Stimulated activated naive B cell treated with anti-CD40 and anti-IgM and Interleukin-4, amounts not matched to agents 10 μg/mL and 1 μg/mL and 100 μg/mL, for 72 hours (primary cell): ENCODE results near the gene CTIF.

ENCODE experiments used
- ATAC-seq, 2 donors: fragments of 150-1000 bp; cut with Tn5 transposase; replicated peaks; 2 replicates each; pipeline ENCODE4 v1.10.0; 2021; ENCODE audit warnings: moderate library complexity in 1 of 2
- DNase-seq: peaks from one replicate; pipeline ENCODE4 v3.0.0; 2021
- H3K27ac Mint-ChIP-seq: one replicate; pipeline ENCODE4 v1.8.0; 2022; ENCODE audit warnings: mild to moderate bottlenecking, mixed read lengths
- H3K27me3 Mint-ChIP-seq, 2 donors: one replicate each; pipeline ENCODE4 v1.8.0; 2022; ENCODE audit warnings: mixed read lengths in 2 of 2
- H3K36me3 Mint-ChIP-seq, 2 donors: one replicate each; pipeline ENCODE4 v1.8.0; 2022; ENCODE audit warnings: mixed read lengths in 2 of 2, mild to moderate bottlenecking in 1 of 2
- H3K4me1 Mint-ChIP-seq, 2 donors: one replicate each; pipeline ENCODE4 v1.8.0; 2022; ENCODE audit warnings: mixed read lengths in 2 of 2, mild to moderate bottlenecking in 1 of 2
- H3K4me3 Mint-ChIP-seq, 2 donors: one replicate each; pipeline ENCODE4 v1.8.0; 2022; ENCODE audit warnings: mild to moderate bottlenecking in 2 of 2, mixed read lengths in 2 of 2, moderate library complexity in 1 of 2
- H3K9me3 Mint-ChIP-seq, 2 donors: one replicate each; pipeline ENCODE4 v1.8.0; 2022; ENCODE audit warnings: mixed read lengths in 2 of 2, mild to moderate bottlenecking in 1 of 2

The CTIF gene

DNA sequence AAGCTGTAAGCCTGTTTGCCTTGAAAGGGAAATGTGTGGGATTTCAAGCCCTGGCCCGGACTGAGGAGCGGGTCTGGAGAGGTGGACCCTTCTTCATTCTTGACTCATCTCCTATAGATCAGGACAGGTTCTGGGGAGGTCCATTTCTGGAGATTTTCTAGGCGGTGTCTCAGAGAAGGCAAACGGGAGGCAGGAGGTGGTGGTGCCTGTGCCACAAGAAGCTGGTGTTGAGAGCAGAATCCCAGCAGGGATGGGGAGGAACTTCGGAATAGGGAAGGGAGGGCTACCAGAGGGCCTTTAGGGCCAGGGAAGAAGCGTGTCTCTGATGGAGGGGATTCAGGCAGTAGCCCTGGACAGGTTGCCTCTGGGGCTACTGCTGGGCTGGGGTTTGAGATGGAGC, 93.0 kb downstream of the CTIF start:
- no peak overlapping the region for H3K27ac Mint-ChIP-seq
- no peaks in the 10 kb centered on the region for H3K4me1 Mint-ChIP-seq
- ATAC-seq (no peak), DNase-seq (no peak)
- peaks cover 6% of the 10 kb centered on the region in 2 donors for H3K36me3 Mint-ChIP-seq
- no peaks in the 10 kb centered on the region for H3K9me3 Mint-ChIP-seq
- H3K4me3 Mint-ChIP-seq, result no peak overlapping the region
- no peaks in the 10 kb centered on the region for H3K27me3 Mint-ChIP-seq

DNA sequence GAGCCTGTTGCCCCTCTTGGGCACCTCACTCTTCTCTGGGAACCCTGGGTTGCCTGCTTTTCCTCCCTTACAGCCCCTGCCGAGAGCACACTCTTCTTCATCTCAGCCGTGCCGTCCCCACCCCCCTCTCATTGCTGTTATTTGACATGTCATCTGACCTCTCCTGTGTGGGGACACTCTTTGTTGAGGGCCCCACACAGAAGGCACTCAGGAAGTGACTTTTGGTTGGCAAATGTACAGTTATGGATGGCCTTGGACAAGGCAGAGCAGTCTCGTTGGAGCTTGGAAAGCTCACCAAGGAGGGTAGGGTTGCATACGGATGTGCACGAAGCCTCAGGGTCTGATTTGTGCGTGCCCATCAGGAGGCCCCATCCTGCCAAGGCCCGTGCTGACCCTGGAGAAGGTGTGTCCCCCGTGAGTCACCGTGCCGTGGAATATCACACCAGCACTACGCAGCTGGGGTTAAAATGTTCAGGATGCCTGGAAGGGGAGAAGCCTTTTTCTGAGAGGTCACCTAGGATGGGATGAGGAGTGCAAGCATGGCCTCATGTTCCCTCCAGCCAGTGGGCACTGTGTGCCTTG, 93.9 kb downstream of the CTIF start:
- Mint-ChIP-seq H3K4me3 (no peak overlapping the region), H3K4me1 (no peaks in the 10 kb centered on the region), H3K27me3 (no peaks in the 10 kb centered on the region), H3K27ac (no peak overlapping the region), H3K9me3 (no peaks in the 10 kb centered on the region), H3K36me3 (peaks cover 3 to 11% of the 10 kb centered on the region in 2 donors)
- ATAC-seq (no peak), DNase-seq (no peak)

DNA sequence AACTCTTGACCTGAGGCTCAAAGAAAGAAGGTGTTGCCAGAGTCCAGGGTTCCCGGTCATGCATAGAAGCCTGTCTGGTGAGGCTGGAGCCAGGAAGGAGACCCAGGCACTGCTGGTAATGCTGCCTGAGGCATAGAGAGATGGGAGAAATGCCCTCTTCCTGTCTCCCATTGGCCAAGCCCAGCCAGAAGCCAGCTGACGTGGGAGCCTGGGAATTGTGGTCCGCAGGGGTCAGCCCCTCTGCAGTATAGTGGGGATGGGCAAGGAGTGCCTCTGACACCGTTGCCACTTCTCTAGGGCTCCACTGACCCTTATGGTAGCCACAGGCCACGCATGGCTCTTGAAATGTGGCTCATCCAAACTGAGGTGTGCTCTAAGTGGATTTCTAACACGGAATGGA, 95.7 kb downstream of the CTIF start:
- Mint-ChIP-seq H3K4me3 (no peak overlapping the region), H3K27ac (no peak overlapping the region), H3K27me3 (no peaks in the 10 kb centered on the region), H3K4me1 (no peaks in the 10 kb centered on the region), H3K9me3 (no peaks in the 10 kb centered on the region), H3K36me3 (peaks cover 8 to 25% of the 10 kb centered on the region in 2 donors)
- ATAC-seq, result no peak
- no peak for DNase-seq

DNA sequence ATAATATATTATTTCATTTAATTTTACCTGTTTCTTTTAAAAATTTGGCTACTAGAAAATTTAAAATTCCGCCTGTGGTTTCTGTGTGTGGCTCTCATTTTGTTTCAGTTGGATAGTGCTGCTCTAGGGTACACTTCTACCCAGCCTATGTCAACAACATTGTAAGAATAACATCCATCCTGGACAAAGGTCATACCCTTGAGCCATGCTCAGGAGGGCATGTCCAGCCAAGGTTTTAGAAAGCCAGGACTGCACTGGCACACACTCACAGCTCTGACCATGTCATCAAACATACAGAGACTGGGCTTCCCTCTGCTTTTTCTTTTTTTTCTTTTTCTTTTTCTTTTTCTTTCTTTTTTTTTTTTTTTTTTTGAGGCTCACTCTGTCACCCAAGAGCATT, 96.1 kb downstream of the CTIF start:
- H3K4me1 Mint-ChIP-seq, result no peaks in the 10 kb centered on the region
- no peak overlapping the region for H3K27ac Mint-ChIP-seq
- no peak overlapping the region for H3K4me3 Mint-ChIP-seq
- ATAC-seq (no peak), DNase-seq (no peak)
- no peaks in the 10 kb centered on the region for H3K27me3 Mint-ChIP-seq
- H3K36me3 Mint-ChIP-seq, result peaks cover 8 to 25% of the 10 kb centered on the region in 2 donors
- no peaks in the 10 kb centered on the region for H3K9me3 Mint-ChIP-seq

DNA sequence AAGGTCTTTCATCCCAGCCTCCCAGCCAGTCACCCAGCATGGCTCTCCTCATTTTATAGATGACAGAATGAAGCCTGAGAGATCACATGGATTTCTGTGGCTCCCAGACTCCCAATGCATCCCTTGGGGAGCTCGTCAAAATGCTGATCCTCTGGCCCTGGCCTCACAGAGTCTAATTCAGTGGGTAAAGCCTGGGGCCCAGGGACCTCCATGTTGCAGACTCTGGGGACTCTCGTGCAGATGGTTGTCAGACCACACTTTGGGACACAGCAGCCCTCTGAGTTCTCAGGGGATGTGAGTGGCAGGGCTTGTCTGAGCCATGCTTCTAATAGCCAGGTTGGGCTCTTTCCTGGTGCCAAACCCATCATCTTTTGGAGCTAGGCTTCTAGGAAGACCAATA, 97.0 kb downstream of the CTIF start:
- no peak for DNase-seq
- Mint-ChIP-seq H3K27ac (no peak overlapping the region), H3K36me3 (peaks cover 8 to 25% of the 10 kb centered on the region in 2 donors)

DNA sequence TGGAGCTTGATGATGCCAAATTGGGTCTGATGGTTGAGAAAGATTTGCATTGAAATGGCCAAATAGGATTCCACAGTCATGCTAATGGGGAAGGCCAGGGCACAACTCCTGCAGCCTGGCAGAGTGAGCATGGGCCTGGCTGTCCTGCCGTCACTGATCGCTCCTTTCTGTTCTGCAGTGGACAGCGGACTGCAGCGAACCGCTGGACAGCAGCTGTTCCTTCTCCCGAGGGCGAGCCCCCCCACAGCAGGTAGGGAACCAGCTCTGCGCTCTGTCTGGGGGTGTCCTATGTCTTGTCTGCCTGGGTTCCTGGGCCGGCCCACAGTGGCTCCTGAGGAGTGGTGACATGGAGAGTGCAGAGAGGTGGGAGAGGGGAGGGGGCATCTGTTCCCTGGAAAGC, 97.6 kb downstream of the CTIF start:
- H3K27me3 Mint-ChIP-seq, result no peaks in the 10 kb centered on the region
- H3K36me3 Mint-ChIP-seq, result peaks cover 10 to 22% of the 10 kb centered on the region in 2 donors
- H3K9me3 Mint-ChIP-seq, result no peaks in the 10 kb centered on the region
- H3K4me1 Mint-ChIP-seq, result no peaks in the 10 kb centered on the region
- H3K27ac Mint-ChIP-seq, result no peak overlapping the region
- H3K4me3 Mint-ChIP-seq, result no peak overlapping the region
- ATAC-seq (no peak), DNase-seq (no peak)

More for the DNA sequence above, 97.0 kb downstream of the CTIF start:
- no peaks in the 10 kb centered on the region for H3K27me3 Mint-ChIP-seq
- H3K4me1 Mint-ChIP-seq, result no peaks in the 10 kb centered on the region
- no peak for ATAC-seq
- no peaks in the 10 kb centered on the region for H3K9me3 Mint-ChIP-seq
- H3K4me3 Mint-ChIP-seq, result no peak overlapping the region

DNA sequence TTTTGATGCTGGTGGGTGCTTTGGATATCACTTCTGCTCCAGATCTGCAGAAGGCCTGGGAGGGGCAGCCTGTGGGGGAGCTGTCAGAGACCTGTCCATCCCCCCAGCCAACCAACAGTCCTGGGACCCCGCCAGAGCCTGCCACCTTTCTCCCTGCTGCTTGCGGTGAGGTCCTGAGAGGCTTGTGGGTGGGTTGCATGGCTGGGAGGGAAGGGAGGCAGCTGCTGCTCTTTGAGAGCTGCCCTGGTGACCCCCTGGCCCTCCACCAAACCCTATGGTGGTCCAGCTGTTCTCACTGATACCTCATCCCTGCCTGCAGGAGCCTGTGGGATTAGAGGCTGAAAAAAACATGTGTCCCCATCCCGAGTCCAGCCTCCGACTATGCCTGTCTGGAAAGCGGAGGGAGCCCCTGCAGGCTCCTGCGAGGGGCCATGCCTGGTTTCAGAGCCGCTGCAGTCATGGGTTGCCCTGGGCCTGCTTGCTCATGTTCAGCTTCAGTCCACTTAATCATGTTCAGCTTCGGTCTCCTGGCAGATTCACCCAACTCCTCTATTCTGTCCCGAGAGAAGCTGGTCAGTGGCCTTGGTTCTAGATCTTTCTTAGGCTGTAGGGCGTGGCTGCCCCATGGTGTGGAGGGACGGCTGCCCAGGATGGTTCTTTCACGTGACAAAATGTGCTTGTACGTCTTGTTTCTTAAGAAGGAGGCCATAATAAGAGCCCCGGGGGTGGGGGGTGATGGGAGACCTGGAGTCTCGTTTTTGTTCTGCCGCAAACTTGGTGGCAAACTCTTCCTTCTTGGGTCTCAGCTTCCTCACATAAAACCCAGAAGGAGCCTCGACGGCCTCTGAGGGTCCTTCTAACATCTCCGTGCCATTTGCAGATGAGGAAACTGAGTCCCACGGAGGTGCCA, 98.5 kb downstream of the CTIF start:
- ATAC-seq, result no peak
- H3K4me1 Mint-ChIP-seq, result no peaks in the 10 kb centered on the region

DNA sequence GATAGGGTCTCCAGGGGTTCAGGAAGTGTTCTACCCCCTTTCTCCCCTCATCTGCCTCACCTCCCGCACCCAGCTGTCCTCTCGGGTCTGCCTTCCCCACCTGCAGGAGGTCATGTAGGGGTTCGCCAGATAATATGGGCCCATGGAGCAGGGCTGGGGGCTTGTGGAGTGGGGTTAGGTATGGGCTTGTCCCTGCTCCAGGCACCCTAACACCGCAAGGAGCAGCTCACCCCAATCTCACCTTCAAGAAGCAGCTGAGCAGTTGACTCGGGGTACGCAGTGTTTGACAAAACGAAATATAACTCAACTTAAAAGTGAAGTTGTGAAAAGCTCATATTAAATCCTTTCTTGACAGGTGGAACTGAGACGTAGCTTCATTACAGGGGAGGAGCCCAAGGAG, 99.6 kb downstream of the CTIF start:
- no peaks in the 10 kb centered on the region for H3K27me3 Mint-ChIP-seq
- H3K36me3 Mint-ChIP-seq, result peaks cover 7 to 22% of the 10 kb centered on the region in 2 donors
- H3K4me3 Mint-ChIP-seq, result no peak overlapping the region
- no peak for DNase-seq
- peaks cover 2 to 5% of the 10 kb centered on the region in 2 donors for H3K9me3 Mint-ChIP-seq
- no peaks in the 10 kb centered on the region for H3K4me1 Mint-ChIP-seq
- no peak for ATAC-seq
- H3K27ac Mint-ChIP-seq, result no peak overlapping the region

More for the DNA sequence above, 98.5 kb downstream of the CTIF start:
- DNase-seq, result no peak
- no peak overlapping the region for H3K27ac Mint-ChIP-seq
- H3K4me3 Mint-ChIP-seq, result no peak overlapping the region
- peaks cover 2 to 4% of the 10 kb centered on the region in 2 donors for H3K9me3 Mint-ChIP-seq
- H3K36me3 Mint-ChIP-seq, result peaks cover 8 to 22% of the 10 kb centered on the region in 2 donors
- no peaks in the 10 kb centered on the region for H3K27me3 Mint-ChIP-seq

DNA sequence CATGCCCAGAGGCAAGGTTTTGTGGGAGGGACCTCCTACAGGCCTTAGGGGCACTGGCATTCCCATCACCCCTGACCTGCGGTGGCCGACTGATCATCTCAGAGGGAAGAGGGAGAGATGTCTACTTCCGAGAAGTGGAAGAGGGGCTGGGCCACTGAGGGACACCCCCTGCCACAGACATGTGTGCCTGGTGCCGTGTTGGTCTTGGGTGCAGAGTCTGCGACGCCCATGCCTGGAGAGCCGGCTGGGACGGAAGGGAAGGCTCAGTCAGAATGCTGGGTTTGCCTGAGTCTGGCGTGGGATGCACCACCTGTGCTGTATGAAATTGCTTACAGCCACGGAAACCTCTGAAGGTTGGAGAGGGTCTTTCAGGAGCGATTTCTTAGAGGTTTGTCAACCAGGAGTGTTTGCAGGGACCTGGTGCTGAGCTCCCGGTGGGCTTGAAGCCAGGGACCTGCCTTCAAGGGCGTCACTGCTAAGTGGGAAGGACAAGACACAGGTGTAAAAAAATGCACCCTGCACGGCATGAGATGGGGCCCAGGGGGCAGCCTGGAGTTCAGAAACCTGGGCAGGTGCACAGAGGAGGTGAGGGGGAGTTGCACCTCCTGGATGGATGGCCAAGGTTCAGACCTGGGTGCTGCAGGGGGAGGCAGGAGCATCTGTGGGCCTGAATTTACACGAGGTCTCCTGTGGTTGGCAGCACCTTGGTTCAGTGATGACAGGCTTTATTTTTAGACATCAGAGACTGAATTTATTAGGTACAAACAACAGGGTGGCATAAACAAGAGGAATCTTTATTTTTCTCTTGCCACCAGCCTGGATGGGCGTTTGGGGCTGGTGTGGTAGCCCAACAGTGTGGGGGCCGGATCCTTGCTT, 100.3 kb downstream of the CTIF start:
- ATAC-seq (no peak), DNase-seq (no peak)
- H3K4me1 Mint-ChIP-seq, result no peaks in the 10 kb centered on the region
- H3K36me3 Mint-ChIP-seq, result peaks cover 7 to 19% of the 10 kb centered on the region in 2 donors
- H3K9me3 Mint-ChIP-seq, result peaks cover 2 to 5% of the 10 kb centered on the region in 2 donors
- no peak overlapping the region for H3K27ac Mint-ChIP-seq
- no peak overlapping the region for H3K4me3 Mint-ChIP-seq
- no peaks in the 10 kb centered on the region for H3K27me3 Mint-ChIP-seq

DNA sequence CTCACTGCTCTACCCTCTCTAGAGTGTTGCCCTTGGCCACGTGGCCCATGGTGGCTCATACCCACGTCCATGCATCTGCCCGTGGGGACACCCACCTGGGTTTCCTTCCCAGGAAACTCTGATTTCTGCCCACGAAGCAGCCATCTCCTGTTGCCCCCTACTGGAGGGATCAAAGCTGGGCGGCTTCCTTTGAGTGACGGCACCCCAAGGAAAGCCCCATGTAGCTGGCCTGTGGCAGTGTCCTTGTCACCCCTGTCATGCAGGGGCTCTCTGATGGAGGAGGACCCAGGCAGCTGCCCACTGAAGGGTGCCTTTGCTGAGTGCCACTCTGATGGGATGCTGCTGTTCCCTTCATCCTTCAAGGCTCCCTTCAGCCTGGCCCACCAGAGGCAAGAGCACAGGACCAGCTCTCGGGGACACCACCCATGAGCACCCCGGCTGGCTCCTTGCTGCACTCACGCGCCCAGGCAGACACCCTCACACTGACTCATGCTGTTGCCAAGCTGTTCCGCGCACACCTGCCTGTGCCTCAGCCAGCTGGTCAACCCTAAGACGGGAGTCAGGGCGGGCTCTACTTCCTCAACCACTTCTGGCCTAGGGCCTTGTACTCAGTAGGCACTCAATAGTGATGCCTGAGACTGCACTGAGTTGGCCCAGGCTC, 101.1 kb downstream of the CTIF start:
- Mint-ChIP-seq H3K27me3 (no peaks in the 10 kb centered on the region), H3K36me3 (peaks cover 7 to 19% of the 10 kb centered on the region in 2 donors), H3K4me1 (no peaks in the 10 kb centered on the region), H3K9me3 (peaks cover 2 to 5% of the 10 kb centered on the region in 2 donors), H3K27ac (no peak overlapping the region), H3K4me3 (no peak overlapping the region)
- DNase-seq (no peak), ATAC-seq (no peak)

DNA sequence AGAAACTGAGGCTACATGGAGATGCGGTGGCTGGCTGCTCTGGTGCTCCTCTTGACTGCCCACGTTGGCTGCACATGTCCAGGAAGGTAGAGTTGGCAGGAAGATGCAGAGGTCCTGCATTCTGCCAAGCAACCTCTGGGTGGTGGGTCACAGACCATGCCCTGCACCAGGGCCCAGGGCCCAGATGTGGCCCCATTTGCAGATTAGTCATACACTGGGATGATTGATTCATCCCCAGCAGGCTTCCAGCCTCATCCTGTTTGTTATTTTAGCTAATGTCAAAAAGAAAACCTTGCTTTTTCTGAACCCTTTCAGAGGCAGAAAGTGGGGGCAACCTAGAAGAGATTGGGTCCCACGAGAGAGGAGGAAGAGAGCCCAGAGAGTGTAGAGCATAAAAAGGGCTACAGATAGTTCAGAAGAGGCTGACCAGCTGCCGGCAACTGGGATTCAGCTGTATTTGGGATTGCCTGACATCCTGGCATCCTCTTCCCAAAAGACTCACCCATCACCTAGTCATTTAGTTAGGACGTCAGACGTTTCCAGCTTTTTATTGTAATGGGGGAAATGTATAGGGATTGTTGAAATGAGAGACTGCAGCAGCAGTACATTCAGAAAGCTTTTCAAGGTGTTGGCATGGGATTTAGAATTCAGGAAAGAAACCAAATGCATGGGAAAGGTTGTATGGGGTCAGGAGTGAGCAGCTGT, 101.9 kb downstream of the CTIF start:
- Mint-ChIP-seq H3K9me3 (peaks cover 2 to 5% of the 10 kb centered on the region in 2 donors), H3K27me3 (no peaks in the 10 kb centered on the region), H3K27ac (no peak overlapping the region), H3K4me3 (no peak overlapping the region), H3K4me1 (no peaks in the 10 kb centered on the region), H3K36me3 (peaks cover 7 to 19% of the 10 kb centered on the region in 2 donors)
- DNase-seq, result no peak
- no peak for ATAC-seq

DNA sequence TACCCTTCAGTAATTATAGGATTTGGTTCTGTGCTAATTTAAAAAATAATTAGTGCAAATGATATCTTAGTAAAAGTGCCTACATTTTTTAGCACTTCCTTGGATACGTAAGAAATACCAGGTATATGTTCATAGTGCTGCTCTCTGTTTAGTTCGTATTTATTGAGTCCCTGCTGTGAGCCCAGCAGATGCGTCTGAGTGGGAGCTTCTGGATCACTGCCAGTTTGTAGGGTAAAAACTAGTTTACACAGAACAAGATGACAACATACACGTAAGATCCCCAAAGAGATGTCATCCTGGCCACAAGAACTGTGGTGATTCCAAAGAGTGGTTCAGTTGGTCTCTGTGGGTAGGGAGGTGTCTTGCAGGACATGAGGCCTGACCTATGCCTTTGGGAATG, 103.2 kb downstream of the CTIF start:
- H3K4me3 Mint-ChIP-seq, result no peak overlapping the region
- peaks cover 7 to 19% of the 10 kb centered on the region in 2 donors for H3K36me3 Mint-ChIP-seq
- ATAC-seq (no peak), DNase-seq (no peak)
- no peaks in the 10 kb centered on the region for H3K27me3 Mint-ChIP-seq
- H3K27ac Mint-ChIP-seq, result no peak overlapping the region
- H3K4me1 Mint-ChIP-seq, result no peaks in the 10 kb centered on the region
- H3K9me3 Mint-ChIP-seq, result peaks cover 2 to 5% of the 10 kb centered on the region in 2 donors

DNA sequence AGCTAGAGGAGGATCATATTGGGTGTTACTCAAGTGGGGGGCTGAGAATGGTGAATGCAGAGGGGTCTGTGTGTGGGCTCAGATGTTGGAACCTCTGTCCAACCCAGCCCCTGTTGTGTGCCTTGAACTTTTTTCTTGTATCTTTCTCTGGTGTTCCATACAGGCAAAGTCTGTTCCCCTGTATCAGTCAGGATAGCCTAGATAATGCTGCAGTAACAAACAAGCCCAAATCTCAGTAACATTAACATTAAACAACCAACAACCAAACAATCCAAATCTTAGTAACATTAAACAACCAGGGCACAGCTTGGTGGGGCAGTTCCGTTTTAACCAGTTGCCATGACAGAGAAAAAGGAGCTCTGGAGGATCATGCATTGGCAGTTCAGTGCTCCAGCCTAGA, 103.7 kb downstream of the CTIF start:
- Mint-ChIP-seq H3K4me1 (no peaks in the 10 kb centered on the region), H3K27me3 (no peaks in the 10 kb centered on the region), H3K36me3 (peaks cover 7 to 17% of the 10 kb centered on the region in 2 donors), H3K4me3 (no peak overlapping the region), H3K9me3 (peaks cover 2 to 5% of the 10 kb centered on the region in 2 donors), H3K27ac (no peak overlapping the region)
- no peak for DNase-seq
- no peak for ATAC-seq
